ENCODE data around the gene ZNF668.

The ZNF668 gene

GRCh38 chr16:31085411-31085810 is 11.4 kb upstream of the ZNF668 start:
- H3K9me3 ChIP-seq, result no peaks in the 10 kb centered on the region
- intact Hi-C loops (cut with DNase I; ENCODE audit: low total_unique reads), result no loop called here
- H3K27me3 ChIP-seq, result no peaks in the 10 kb centered on the region
- H3K4me1 ChIP-seq, result peaks cover 0 to 12% (median 7%) of the 10 kb centered on the region in 4 donors
- H3K36me3 ChIP-seq, result peaks cover 10 to 97% (median 75%) of the 10 kb centered on the region in 3 donors
- TF ChIP-seq, protein P1, sequence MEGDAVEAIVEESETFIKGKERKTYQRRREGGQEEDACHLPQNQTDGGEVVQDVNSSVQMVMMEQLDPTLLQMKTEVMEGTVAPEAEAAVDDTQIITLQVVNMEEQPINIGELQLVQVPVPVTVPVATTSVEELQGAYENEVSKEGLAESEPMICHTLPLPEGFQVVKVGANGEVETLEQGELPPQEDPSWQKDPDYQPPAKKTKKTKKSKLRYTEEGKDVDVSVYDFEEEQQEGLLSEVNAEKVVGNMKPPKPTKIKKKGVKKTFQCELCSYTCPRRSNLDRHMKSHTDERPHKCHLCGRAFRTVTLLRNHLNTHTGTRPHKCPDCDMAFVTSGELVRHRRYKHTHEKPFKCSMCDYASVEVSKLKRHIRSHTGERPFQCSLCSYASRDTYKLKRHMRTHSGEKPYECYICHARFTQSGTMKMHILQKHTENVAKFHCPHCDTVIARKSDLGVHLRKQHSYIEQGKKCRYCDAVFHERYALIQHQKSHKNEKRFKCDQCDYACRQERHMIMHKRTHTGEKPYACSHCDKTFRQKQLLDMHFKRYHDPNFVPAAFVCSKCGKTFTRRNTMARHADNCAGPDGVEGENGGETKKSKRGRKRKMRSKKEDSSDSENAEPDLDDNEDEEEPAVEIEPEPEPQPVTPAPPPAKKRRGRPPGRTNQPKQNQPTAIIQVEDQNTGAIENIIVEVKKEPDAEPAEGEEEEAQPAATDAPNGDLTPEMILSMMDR (IDR thresholded peaks at IDR 0.05), result no peak
- H3K4me3 ChIP-seq, result no peak overlapping the region
- H3K27ac ChIP-seq, result no peak overlapping the region
- DNase-seq, result no peak

GRCh38 chr16:31084584-31085302 is 10.7 kb upstream of the ZNF668 start:
- DNase-seq, result no peak
- H3K4me3 ChIP-seq, result no peak overlapping the region
- H3K4me1 ChIP-seq, result peaks cover 0 to 12% (median 7%) of the 10 kb centered on the region in 4 donors
- H3K9me3 ChIP-seq, result no peaks in the 10 kb centered on the region
- no peak overlapping the region for H3K27ac ChIP-seq
- TF ChIP-seq, protein P1 (IDR thresholded peaks at IDR 0.05), result no peak
- intact Hi-C loops (cut with DNase I; ENCODE audit: low total_unique reads), result no loop called here
- no peaks in the 10 kb centered on the region for H3K27me3 ChIP-seq
- H3K36me3 ChIP-seq, result peaks cover 15 to 98% (median 80%) of the 10 kb centered on the region in 3 donors

DNA sequence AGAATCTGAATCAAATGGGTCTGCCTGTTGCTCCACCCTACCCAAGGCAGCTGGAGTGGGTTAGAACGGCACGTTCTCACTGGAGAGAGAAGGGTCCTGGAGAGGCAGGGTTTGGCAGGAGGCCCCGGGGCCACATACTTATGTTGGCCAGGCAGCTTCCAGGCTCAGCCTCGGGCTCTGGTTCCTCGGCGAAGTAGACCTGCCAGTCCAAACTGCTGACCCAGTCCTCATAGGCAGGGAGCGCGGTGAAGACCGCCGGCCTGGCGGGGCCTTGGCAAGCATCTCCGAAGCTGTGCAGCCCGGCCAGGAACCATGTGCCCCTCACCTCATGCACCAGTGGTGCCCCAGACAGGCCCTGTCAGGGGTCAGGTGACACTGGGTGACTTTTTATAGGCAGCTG is 9.9 kb upstream of the ZNF668 start:
- DNase-seq, result no peak
- TF ChIP-seq, protein P1 (IDR thresholded peaks at IDR 0.05), result no peak

DNA sequence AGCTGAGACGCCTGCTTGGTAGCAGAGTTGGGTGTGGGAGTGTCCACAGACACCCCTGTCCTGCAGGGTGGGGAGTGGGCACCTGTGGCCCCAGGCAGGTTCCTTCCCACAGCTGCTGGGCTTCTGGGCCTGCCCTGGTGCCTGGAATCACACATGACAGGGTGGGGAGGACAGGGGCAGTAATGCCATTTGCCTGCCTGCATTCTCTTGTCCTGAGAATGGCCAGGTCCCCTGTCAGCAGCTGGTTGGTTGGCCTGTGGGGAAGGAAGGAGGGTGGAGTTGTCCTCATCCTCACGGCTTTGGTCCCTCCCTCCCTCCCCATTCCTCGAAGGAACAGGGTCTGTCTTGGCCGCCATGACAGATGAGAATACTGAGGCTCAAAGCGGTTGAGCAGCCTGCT is 9.5 kb upstream of the ZNF668 start:
- peaks cover 27 to 99% (median 86%) of the 10 kb centered on the region in 3 donors for H3K36me3 ChIP-seq
- H3K9me3 ChIP-seq, result no peaks in the 10 kb centered on the region
- intact Hi-C loops (cut with DNase I; ENCODE audit: low total_unique reads), result no loop called here
- no peak overlapping the region for H3K27ac ChIP-seq
- H3K4me1 ChIP-seq, result peaks cover 0 to 12% (median 7%) of the 10 kb centered on the region in 4 donors
- DNase-seq, result no peak
- H3K4me3 ChIP-seq, result no peak overlapping the region
- TF ChIP-seq, protein P1 (IDR thresholded peaks at IDR 0.05), result no peak
- H3K27me3 ChIP-seq, result no peaks in the 10 kb centered on the region

More for the DNA sequence above, 9.9 kb upstream of the ZNF668 start:
- Histone ChIP-seq H3K27ac (no peak overlapping the region), H3K36me3 (peaks cover 22 to 98% (median 82%) of the 10 kb centered on the region in 3 donors), H3K9me3 (no peaks in the 10 kb centered on the region), H3K4me3 (no peak overlapping the region), H3K27me3 (no peaks in the 10 kb centered on the region), H3K4me1 (peaks cover 0 to 12% (median 7%) of the 10 kb centered on the region in 4 donors)
- intact Hi-C loops (cut with DNase I; ENCODE audit: low total_unique reads), result no loop called here

- no peak for DNase-seq
- no peaks in the 10 kb centered on the region for H3K27me3 ChIP-seq
- TF ChIP-seq, protein P1 (IDR thresholded peaks at IDR 0.05), result no peak
- H3K9me3 ChIP-seq, result no peaks in the 10 kb centered on the region
- intact Hi-C loops (cut with DNase I; ENCODE audit: low total_unique reads), result no loop called here
- no peak overlapping the region for H3K27ac ChIP-seq
- H3K36me3 ChIP-seq, result peaks cover 31 to 99% (median 91%) of the 10 kb centered on the region in 3 donors
- H3K4me1 ChIP-seq, result peaks cover 0 to 12% (median 7%) of the 10 kb centered on the region in 4 donors
- no peak overlapping the region for H3K4me3 ChIP-seq
Measured at GRCh38 chr16:31083081-31083480, 9.0 kb upstream of the ZNF668 start.
